CD4-positive, alpha-beta T cell treated with Interferon alpha-2 for 1 hour (primary cell): ENCODE measurements around the gene PCSK7.
"Not testable (repeated sequence)": the region's sequence is repeated elsewhere in the genome, so short reads cannot be mapped to it uniquely, and the experiment has no call there.

Source experiments
- DNase-seq, 2 donors: peaks; one replicate each; pipeline ENCODE4 v3.0.0-alpha.2; 2020 to 2022

The PCSK7 gene

GRCh38 chr11:117212697-117213355, 19.0 kb downstream of the PCSK7 start:
- no peak for DNase-seq

- no peak for DNase-seq
Observed at GRCh38 chr11:117210620-117211019, 21.3 kb downstream of the PCSK7 start.

- not testable (repeated sequence) for DNase-seq
Observed at GRCh38 chr11:117209351-117210125, 22.3 kb downstream of the PCSK7 start.

GRCh38 chr11:117208710-117209109, 23.2 kb downstream of the PCSK7 start:
- not testable (repeated sequence) for DNase-seq

GRCh38 chr11:117207481-117207880, 24.4 kb downstream of the PCSK7 start:
- not testable (repeated sequence) for DNase-seq

GRCh38 chr11:117206859-117207258, 25.0 kb downstream of the PCSK7 start:
- DNase-seq: not testable (repeated sequence)

- DNase-seq: not testable (repeated sequence)
Observed at GRCh38 chr11:117206111-117206510, 25.8 kb downstream of the PCSK7 start.

GRCh38 chr11:117205211-117205818, 26.6 kb downstream of the PCSK7 start:
- no peak for DNase-seq

GRCh38 chr11:117204283-117205080, 27.4 kb downstream of the PCSK7 start:
- DNase-seq: no peak

GRCh38 chr11:117203069-117203407, 28.8 kb downstream of the PCSK7 start:
- DNase-seq: no peak

GRCh38 chr11:117202386-117203068, 29.3 kb downstream of the PCSK7 start:
- no peak for DNase-seq

GRCh38 chr11:117201658-117202305, 30.1 kb downstream of the PCSK7 start:
- no peak for DNase-seq

GRCh38 chr11:117200813-117201657, 30.8 kb downstream of the PCSK7 start:
- no peak for DNase-seq

GRCh38 chr11:117199916-117200812, 31.7 kb downstream of the PCSK7 start:
- no peak for DNase-seq

- DNase-seq: no peak
Observed at GRCh38 chr11:117199053-117199915, 32.6 kb downstream of the PCSK7 start, which contains the start of gene TAGLN. TAGLN (plus strand) TSS chr11:117199370; CDS start chr11:117203014, 3,644 bp downstream.

- DNase-seq: no peak
Observed at GRCh38 chr11:117198613-117199012, 33.3 kb downstream of the PCSK7 start.

GRCh38 chr11:117197516-117198456, 34.1 kb downstream of the PCSK7 start:
- DNase-seq: no peak

- no peak for DNase-seq
Observed at GRCh38 chr11:117197006-117197405, 34.9 kb downstream of the PCSK7 start.
